Peyer's patch (tissue), 4 donors: Measurements from ENCODE around the gene ALKBH1. TPM values are rescaled to one million over a fixed set of nuclear protein-coding genes. Genes with fewer than 3 reads are reported as not detected.
"Not testable (repeated sequence)": the region's sequence is repeated elsewhere in the genome, so short reads cannot be mapped to it uniquely, and the experiment has no call there.

Experiments
- DNase-seq, 3 donors: peaks; one replicate each; pipeline ENCODE4 v3.0.0-alpha.2; 2017 to 2019
- H3K27ac ChIP-seq, 4 donors: fragments of 200-600 bp; sonication (generic); one replicate each; pipeline ENCODE4 v1.5.1; 2016 to 2019
- H3K27me3 ChIP-seq, 2 donors: fragments of 200-600 bp; sonication (generic); one replicate each; pipeline ENCODE4 v1.5.1; 2019
- H3K36me3 ChIP-seq, 3 donors: fragments of 200-600 bp; sonication (generic); one replicate each; pipeline ENCODE4 v1.5.1; 2016 to 2019
- H3K4me1 ChIP-seq, 4 donors: fragments of 200-600 bp; sonication (generic); one replicate each; pipeline ENCODE4 v1.5.1; 2016 to 2019
- H3K4me3 ChIP-seq, 4 donors: fragments of 200-600 bp; sonication (generic); 1 replicate in 3 of 4; 2 replicates in 1 of 4; pipeline ENCODE4 v1.5.1; 2016 to 2019; ENCODE audit warnings: mild to moderate bottlenecking in 1 of 4
- H3K9me3 ChIP-seq, 4 donors: fragments of 200-600 bp; sonication (generic); one replicate each; pipeline ENCODE4 v1.5.1; 2016 to 2019; ENCODE audit warnings: mild to moderate bottlenecking in 1 of 4
- CTCF ChIP-seq, 6 experiments: fragments of 450-650 bp in 4 of 6; fragments of 200-600 bp in 2 of 6; sonication (generic) in 1 of 6; IDR thresholded peaks; one replicate each; pipeline ENCODE4 v1.5.1; 2017 to 2019; ENCODE audit warnings: antibody characterized with exemption in 6 of 6, mild to moderate bottlenecking in 3 of 6, moderate library complexity in 1 of 6
- POLR2A ChIP-seq, 2 donors: fragments of 450-650 bp; IDR thresholded peaks; one replicate each; pipeline ENCODE4 v1.5.1; 2017; ENCODE audit warnings: antibody characterized with exemption in 2 of 2, mild to moderate bottlenecking in 2 of 2, moderate library complexity in 2 of 2
- small RNA-seq, 2 donors: library from RNA; depleted of rRNA; stranded (forward); fragments of <200 nt; gene quantifications; one replicate each; pipeline ENCODE3, GENCODE V24; 2016
- total RNA-seq, 4 donors: library from RNA; depleted of rRNA; stranded (reverse); fragments of >200 nt; gene quantifications; one replicate each; pipeline ENCODE4 v1.1.0, GENCODE V29; 2016

ALKBH1 gene
- total RNA-seq, 4 donors from 2014 or later: 12.6 to 15.4 (median 14.2) TPM

GRCh38 chr14:77638771-77639171, 69.1 kb downstream of the ALKBH1 start:
- DNase-seq: no peak
- Histone ChIP-seq H3K9me3 (no peaks in the 10 kb centered on the region), H3K27me3 (no peaks in the 10 kb centered on the region), H3K4me3 (no peak overlapping the region), H3K36me3 (no peaks in the 10 kb centered on the region), H3K4me1 (peaks cover 0 to 17% (median 0%) of the 10 kb centered on the region in 4 donors), H3K27ac (peak overlapping the region in 2 of 4 donors; percentile 2 to 9)
- TF ChIP-seq CTCF (IDR thresholded peaks at IDR 0.05): no peak
- TF ChIP-seq POLR2A (IDR thresholded peaks at IDR 0.05): no peak

GRCh38 chr14:77635869-77636268, 72.0 kb downstream of the ALKBH1 start:
- H3K4me3 ChIP-seq, H3K4me1 ChIP-seq, H3K36me3 ChIP-seq, H3K27me3 ChIP-seq, H3K27ac ChIP-seq, H3K9me3 ChIP-seq, DNase-seq: not testable (repeated sequence)

- not testable (repeated sequence) for H3K9me3 ChIP-seq, H3K4me3 ChIP-seq
Observed at GRCh38 chr14:77635466-77635865, 72.4 kb downstream of the ALKBH1 start.

GRCh38 chr14:77630111-77630510, 77.7 kb downstream of the ALKBH1 start:
- no peak for TF ChIP-seq CTCF (IDR thresholded peaks at IDR 0.05)
- TF ChIP-seq POLR2A (IDR thresholded peaks at IDR 0.05): no peak

More at GRCh38 chr14:77635466-77635865, 72.4 kb downstream of the ALKBH1 start:
- H3K27ac ChIP-seq, H3K27me3 ChIP-seq, H3K4me1 ChIP-seq, DNase-seq, H3K36me3 ChIP-seq: not testable (repeated sequence)

GRCh38 chr14:77625360-77625759, 82.5 kb downstream of the ALKBH1 start:
- TF ChIP-seq CTCF (IDR thresholded peaks at IDR 0.05): no peak
- TF ChIP-seq POLR2A (IDR thresholded peaks at IDR 0.05): no peak
- no peak for DNase-seq

More at GRCh38 chr14:77630111-77630510, 77.7 kb downstream of the ALKBH1 start:
- Histone ChIP-seq H3K9me3 (no peaks in the 10 kb centered on the region), H3K27me3 (no peaks in the 10 kb centered on the region), H3K4me1 (no peaks in the 10 kb centered on the region), H3K4me3 (no peak overlapping the region), H3K27ac (no peak overlapping the region), H3K36me3 (no peaks in the 10 kb centered on the region)
- no peak for DNase-seq

GRCh38 chr14:77623201-77623600, 84.6 kb downstream of the ALKBH1 start:
- TF ChIP-seq POLR2A (IDR thresholded peaks at IDR 0.05) (no peak), CTCF (IDR thresholded peaks at IDR 0.05) (no peak)
- Histone ChIP-seq H3K9me3 (no peaks in the 10 kb centered on the region), H3K4me1 (peaks cover 0 to 4% (median 0%) of the 10 kb centered on the region in 4 donors), H3K4me3 (no peak overlapping the region), H3K27ac (peak overlapping the region in 1 of 4 donors; percentile 60), H3K27me3 (no peaks in the 10 kb centered on the region), H3K36me3 (no peaks in the 10 kb centered on the region)
- no peak for DNase-seq

More at GRCh38 chr14:77625360-77625759, 82.5 kb downstream of the ALKBH1 start:
- H3K4me3 ChIP-seq: no peak overlapping the region
- H3K36me3 ChIP-seq: no peaks in the 10 kb centered on the region
- no peak overlapping the region for H3K27ac ChIP-seq
- no peaks in the 10 kb centered on the region for H3K27me3 ChIP-seq
- H3K9me3 ChIP-seq: no peaks in the 10 kb centered on the region
- peaks cover 0 to 4% (median 0%) of the 10 kb centered on the region in 4 donors for H3K4me1 ChIP-seq

Small RNAs within 50 kb of the gene (small RNA-seq; reads per million reads assigned to genes)
- gene COX6CP11: 0 reads per million in 2 donors

Other genes with a start within 250 kb of the ALKBH1 start
- gene AHSA1, start 249.9 kb downstream of the ALKBH1 start, total RNA-seq: 100 to 1,000 TPM in 1 of 4 donors, 10 to 100 TPM in 3; 56.6 to 129 (median 80.9) TPM
- gene ISM2, start 209.2 kb downstream of the ALKBH1 start, total RNA-seq: not detected
- 10 to 100 TPM; 21.6 to 35.5 (median 29.8) TPM for gene SPTLC2, start 91.4 kb downstream of the ALKBH1 start, total RNA-seq
- 100 to 1,000 TPM in 2 of 4 donors, 10 to 100 TPM in 2; 40.4 to 162 (median 107) TPM for gene SLIRP, start 80 bp upstream of the ALKBH1 start, total RNA-seq
- gene SNW1, start 53.1 kb upstream of the ALKBH1 start, total RNA-seq: 10 to 100 TPM; 31.7 to 99.9 (median 44.9) TPM
- gene ADCK1, start 92.1 kb upstream of the ALKBH1 start, total RNA-seq: 10 to 100 TPM; 10.7 to 33.0 (median 18.9) TPM